HG03175 (cell line): ENCODE measurements around the gene SIN3A.
"Not testable (repeated sequence)": the region's sequence is repeated elsewhere in the genome, so short reads cannot be mapped to it uniquely, and the experiment has no call there.

Experiments used
- ATAC-seq: cut with Tn5 transposase; IDR thresholded peaks from one replicate; pipeline ENCODE4 v1.9.1; 2021; ENCODE audit warnings: mild to moderate bottlenecking, moderate library complexity; ENCODE audit not compliant: unreplicated experiment

SIN3A gene

DNA sequence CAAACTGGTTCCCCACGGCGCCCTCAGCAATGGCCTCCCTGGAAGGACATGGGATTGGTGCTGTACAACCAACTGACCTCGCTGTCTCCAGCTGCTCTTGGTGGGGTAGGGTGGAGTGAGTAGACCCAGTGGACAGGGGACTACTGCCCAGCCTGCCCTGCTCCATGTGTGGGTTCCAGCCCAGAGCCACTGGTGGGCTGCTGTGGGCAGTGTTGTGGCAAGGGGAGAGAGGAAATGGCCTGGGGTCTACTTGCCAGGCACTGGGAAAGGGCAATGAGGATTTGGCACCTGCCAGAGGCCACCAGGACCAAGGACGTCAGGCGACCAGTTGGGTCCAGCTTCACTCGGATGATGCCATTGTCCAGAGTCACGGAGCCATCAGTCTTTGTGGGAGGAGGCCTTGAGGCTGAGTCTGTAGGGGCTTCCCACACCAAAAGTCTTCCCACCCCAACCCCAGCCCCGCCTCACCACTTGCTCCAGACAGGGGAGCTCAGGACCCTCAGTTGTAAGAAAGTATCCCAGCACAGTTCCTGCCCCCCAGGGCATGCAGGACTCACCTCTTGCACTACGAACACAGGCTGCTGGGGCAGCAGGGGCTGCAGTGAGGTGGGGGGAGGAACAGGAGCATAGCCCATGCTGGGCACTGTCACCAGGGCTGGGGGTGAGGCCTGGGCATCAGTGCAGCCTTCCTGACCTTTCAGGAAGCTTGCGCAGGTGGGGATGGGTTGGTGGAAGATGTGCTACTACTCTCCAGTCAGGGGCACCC is 92.5 kb downstream of the SIN3A start:
- ATAC-seq, result no peak

DNA sequence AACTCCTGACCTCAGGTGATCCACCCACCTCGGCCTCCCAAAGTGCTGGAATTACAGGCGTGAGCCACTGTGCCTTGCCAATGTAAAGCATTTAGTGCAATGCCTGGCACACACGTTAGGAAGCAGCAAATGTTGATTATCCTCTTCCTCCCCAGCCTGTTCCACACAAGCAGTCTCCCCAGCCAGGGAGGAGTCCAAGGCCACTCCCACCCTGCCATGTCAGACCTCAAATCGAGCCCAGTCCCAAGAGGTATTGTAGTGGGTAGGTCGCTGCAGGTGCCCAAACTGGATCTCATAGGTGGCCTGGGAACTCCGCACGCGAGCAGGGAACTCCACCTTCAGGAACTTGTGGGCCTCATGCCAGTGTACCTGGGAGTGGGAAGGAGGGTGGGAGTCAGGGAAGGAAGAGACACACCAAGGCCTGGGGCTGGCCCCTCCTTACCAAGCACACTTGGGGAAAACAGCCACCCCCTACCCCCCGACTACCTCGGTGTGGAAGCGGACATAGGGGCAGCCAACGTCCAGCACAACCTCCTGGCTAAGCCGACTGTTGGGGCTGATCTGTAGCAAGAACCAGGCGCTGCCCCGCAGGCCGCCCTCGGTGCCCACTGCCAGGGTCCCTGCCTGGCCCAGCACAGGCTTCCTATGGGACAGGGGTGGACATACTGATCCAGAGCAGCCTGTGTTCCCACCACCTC is 93.4 kb downstream of the SIN3A start:
- no peak for ATAC-seq

DNA sequence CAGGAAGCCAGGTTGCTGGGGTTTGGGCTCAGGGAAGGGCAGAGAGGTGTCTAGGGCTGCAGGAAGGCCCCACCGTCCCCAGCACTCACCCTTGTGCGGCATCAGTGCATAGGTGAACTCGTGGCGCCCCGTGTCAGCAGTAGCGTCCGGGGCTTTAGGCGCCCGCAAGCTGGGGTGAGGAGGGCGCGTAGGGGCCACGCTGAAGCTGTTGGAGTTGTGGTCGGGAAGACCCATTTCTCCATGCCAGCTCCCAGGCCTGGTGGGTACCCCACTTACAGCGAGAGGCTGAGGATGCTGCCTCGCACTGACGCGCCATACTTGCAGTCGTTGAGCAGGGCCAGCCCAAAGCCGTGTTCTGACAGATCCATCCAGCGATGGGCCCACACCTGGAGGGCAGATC is 95.0 kb downstream of the SIN3A start:
- no peak for ATAC-seq

DNA sequence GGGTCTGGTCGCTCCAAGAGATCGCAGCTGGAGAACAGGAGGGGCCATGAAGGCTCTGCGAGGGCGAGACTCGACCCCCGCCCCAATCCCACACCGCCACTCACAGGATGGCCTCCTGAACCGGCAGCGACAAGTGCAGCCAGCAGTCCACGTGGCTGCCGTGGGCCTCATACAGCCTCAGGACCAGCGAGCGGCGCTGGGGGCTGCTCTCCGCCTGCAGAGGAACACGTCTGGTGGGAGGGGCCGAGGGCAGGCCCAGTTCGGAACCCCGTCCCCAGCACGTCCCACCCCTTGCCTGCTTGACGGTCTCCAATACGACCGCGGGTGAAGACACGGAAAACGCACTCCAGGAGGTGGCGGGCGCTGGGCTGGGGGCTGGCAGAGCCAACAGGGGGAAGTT is 95.5 kb downstream of the SIN3A start:
- no peak for ATAC-seq

DNA sequence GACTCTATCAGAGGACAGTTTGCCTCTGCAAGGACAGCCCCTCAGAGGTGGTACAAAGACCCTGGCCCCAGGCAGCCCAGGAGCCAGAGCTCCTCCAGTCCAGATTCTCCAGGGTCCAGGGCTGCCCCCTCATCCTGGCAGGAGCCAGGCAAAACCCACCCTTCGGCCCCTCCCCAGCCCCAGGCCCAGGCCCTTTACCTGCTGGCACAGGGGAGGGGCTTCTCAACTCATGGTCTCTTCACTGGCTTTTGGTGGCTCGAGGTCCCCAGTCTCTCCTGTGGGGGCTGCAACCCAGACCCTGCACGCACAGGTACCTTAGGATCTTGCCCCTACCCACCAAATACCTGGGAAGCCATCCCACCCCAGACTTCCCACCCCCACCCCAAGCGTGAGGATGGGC is 96.1 kb downstream of the SIN3A start:
- no peak for ATAC-seq

DNA sequence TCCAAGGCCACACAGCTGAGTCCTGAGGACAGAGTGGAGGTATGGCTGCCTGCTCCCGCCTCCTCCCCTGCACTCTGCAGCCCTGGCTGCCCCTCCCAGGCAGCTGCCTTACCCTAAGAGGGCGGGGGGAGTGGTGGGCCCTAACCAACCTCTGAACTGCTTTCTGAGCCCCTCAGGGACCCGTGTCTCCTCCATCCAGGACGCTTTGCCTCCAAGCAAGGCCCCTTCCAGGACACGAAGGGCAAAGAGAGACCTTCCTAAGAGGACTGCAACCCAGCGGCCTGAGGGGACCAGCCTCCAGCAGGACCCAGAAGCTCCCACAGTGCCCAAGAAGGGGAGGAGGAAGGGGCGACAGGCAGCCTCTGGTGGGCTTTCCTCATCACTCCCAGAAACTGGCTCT is 97.0 kb downstream of the SIN3A start:
- no peak for ATAC-seq

DNA sequence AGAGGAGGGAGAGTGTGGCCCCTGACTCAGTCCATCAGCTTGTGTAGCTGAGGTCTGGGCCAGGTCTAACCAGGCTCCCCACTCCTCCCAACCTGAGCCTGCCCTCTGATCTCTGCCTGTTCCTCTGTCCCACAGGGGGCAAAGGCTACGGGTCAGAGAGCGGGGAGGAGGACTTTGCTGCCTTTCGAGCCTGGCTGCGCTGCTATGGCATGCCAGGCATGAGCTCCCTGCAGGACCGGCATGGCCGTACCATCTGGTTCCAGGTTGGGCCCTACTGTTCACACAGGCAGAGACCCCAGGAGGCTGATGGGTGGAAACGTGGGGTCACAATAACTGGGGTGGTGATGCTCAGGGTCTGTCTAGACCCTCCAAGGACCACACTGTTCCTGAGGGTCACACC is 97.9 kb downstream of the SIN3A start:
- no peak for ATAC-seq

DNA sequence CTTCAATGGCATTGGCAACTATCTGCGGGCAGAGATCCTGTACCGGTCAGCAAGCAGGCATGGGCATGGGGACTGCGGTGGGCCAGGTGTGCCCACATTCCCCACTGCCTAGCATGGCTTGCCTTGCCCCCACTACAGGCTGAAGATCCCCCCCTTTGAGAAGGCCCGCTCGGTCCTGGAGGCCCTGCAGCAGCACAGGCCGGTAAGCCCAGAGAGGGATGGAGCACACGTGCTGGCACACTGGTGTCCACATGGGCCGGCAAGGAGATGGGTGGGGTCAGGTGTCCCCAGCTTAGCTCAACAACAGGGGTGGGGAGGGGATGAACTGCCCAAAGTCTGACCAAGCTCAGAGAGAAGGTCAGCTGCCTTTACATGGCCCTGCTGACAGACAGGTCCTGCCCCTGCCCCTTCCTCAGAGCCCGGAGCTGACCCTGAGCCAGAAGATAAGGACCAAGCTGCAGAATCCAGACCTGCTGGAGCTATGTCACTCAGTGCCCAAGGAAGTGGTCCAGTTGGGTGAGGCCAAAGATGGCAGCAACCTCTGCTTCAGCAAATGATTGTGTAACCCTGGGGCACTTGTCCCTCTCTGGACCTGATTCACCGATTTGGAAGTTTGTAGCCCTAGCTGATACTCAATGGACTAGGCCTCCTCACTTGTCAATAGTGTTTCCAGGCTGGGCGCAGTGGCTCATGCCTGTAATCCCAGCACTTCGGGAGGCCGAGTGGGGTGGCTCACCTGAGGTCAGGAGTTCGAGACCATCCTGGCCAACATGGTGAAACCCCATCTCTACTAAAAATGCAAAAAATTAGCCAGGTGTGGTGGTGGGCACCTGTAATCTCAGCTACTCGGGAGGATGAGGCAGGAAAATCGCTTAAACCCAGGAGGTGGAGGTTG is 99.1 kb downstream of the SIN3A start:
- ATAC-seq, result no peak

DNA sequence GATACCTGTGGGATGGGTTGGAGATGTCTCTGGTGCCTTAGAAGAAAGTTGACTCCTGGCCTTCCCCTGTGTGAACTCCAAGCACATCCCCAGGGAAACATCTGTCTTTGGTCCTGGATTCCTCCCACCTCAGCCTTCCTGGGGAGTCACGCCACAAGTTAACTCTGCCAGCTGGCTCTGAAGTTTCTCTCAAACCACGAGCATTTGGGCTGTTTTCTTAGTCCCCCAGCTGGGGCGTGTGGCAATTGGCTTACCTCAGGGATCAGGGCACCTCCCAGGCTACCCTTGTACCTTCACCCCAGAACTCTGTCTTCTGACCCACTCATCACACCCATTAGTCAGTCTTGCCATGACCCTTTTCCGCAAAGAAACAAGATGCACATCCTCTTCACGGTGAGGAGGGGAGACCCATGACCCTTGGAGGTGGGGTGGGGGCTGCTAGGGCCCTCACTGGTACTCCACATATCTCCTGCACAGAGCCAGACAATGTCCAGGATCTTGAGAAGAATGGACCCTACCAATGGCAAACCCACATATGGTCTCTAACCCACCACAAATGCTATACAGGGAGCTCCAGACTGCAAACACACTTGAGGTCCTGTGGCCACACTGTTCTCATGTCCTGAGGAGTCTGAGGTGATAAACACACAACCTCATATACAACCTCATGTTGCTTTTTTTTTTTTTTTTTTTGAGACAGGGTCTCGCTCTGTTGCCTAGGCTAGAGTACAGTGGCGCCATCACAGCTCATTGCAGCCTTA is 100.7 kb downstream of the SIN3A start:
- ATAC-seq, result no peak

DNA sequence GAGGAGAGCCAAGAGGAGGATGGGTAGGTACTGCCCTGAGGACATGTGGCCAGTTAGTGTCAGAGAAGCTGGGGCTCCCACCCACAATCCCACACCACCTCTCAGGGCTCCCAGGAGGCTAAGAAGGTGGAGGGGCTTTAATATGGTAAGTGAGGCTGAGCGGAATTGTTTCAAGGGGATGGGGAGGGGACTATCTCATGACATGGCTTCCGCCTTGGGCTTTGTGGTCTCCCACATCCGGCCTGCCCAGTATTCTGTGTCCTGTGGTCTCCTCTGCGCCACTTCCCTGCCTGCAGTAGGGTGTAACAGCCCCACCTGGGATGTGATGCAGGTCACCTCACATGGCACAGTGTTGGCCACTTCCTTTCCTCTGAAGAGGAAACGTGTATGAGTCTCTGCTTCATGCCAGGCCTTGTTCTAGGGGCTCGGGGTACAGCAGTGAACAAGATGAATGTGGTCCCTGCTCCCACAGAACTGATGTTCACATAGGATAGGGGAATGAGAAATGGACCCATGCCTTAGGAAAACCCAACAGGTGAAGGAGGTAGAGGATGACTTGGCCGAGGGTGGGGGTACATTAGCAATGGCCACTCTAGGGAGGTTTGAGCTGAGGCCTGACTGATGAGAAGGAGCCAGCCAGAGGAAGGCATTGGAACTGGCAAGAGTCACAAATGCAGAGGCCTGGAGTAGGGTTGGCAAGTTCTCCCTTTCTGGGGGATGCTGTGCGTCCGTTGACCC is 101.5 kb downstream of the SIN3A start:
- ATAC-seq, result peak; percentile 56

DNA sequence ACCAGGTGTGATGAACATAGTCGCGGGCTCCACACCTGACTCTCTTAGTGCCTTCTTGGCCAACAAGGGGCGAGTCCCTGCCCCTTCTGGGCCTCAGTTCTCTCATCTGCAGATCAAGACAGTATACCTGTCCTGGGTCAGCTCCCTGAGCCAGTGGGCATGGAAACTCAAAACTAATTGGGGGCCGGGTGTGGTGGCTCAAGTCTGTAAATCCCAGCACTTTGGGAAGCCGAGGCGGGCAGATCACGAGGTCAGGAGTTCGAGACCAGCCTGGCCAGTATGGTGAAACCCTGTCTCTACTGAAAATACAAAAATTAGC is 102.2 kb downstream of the SIN3A start:
- not testable (repeated sequence) for ATAC-seq

DNA sequence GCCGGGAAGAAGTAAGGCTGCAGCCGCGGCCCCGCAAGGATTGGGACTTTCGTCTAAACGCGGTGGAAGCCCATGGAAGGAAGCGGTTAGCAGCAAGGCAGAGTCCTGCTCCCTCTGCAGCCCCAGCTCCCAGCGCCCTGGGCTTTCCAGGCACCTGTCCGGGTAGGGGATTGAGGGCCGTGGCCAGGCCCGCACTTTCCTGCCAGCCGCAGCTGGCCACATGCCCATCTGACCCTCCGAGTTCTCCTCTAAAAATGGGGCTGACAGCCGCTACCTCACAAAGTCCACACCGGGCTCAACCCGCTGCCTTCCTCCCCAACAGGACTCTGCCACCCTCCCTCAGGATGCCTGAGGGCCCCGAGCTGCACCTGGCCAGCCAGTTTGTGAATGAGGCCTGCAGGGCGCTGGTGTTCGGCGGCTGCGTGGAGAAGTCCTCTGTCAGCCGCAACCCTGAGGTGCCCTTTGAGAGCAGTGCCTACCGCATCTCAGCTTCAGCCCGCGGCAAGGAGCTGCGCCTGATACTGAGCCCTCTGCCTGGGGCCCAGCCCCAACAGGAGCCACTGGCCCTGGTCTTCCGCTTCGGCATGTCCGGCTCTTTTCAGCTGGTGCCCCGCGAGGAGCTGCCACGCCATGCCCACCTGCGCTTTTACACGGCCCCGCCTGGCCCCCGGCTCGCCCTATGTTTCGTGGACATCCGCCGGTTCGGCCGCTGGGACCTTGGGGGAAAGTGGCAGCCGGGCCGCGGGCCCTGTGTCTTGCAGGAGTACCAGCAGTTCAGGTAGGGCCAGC is 102.7 kb downstream of the SIN3A start:
- no peak for ATAC-seq

DNA sequence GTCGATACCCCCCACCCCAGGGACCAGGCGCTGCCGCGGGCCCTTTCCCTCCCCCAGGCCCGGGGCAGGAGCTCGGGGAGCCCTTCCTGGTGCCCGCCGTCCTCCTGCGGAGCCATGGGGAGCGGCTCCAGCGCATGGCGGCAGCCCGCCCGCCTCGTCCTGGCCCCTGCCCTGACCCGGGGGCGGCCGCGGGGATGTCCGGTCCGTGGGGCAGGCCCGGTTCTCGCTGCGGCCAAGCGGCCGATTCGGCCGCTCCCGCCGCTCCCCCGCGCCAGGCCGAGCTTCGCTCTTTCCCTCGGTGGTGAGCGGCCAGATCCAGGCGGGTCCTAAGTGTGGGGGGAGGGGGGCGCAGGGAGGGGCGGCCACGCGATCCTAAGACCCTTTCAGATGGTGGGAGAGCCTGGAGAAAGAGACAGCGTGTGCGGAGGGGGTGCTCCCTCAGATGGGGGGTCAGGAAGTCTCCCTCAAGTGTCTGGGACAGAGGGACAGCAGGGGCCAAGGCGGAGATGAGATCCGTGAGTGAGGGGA is 103.4 kb downstream of the SIN3A start:
- no peak for ATAC-seq

DNA sequence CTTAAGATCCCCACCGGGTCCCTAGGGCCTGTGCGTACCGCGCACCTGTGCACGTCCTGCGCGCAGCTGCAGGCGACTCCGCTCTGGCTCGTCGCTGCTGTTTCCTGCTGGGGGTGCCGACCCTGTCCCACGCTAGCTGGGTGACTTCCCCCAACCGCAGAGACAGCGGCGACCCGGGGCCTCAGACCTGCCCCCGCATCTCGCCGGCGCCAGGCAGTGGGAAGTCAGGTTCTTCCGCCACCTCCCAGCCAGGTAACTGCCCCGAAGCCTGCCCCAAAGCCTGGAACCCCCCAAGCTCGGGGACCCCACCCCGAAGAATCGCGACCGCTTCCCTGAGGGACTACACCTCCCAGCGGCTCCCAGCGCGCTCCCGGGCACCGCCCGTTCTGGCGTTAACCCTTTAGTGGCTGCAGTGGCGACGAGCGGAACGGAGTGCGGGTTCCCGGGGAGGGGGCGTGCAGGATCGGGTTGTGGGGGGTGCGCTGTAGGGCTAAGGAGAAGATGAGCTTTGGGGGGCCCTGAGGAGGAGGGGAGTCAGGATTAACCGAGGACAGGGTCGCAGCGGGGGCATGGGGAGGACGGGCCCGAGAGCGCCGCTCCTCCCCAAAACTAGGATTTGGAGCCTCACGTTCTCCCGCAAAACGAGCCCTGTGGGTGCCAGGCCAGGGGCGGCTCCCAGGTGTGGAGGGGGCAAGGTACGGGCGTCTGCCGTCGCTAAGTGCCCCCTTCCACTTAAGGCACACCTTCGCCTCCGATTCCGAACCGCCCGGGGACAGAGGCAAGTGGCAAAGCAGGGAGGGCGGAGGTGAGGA is 104.1 kb downstream of the SIN3A start:
- ATAC-seq, result peak; percentile 70

DNA sequence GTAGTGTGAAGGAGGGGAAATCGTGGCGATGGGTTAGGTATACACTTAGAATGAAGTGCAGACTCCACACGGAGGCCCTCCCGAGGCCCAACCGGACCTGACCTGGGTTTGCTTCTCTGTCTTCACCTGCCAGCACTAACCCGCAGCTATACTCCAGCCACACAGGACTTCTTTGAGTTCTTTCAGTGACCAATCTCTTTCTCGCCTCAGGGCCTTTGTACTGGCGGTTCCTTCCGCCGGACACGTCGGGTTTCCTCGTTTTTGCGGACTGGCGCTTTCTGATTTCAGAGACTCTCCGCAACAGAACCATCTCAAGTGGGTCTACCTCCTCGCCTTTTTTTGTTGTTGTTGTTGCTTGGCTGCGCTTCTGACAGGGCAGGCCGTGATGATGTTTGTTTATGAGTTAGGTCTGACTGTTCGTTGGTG is 104.7 kb downstream of the SIN3A start, which contains the start of gene NEIL1:
TSS of gene NEIL1 (plus strand) at position 244 of the 426 bp plus-strand sequence. CDS start 1,867 bp downstream, outside the sequence.
- ATAC-seq, result no peak

DNA sequence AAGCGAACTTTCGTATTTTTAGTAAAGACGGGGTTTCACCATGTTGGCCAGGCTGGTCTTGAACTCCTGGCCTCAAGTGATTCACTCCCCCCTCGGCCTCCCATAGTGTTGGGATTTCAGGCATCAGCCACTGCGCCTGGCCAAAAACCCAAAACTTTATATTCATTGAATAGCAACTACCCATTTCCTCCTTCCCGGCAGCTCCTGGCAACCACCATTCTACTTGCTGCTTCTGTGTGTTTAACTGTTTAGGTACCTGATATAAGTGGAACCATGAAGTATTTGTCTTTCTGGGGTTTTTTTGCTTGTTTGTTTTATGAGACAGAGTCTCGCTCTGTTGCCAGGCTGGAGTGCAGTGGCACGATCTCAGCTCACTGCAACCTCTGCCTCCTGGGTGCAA is 107.5 kb downstream of the SIN3A start:
- not testable (repeated sequence) for ATAC-seq

DNA sequence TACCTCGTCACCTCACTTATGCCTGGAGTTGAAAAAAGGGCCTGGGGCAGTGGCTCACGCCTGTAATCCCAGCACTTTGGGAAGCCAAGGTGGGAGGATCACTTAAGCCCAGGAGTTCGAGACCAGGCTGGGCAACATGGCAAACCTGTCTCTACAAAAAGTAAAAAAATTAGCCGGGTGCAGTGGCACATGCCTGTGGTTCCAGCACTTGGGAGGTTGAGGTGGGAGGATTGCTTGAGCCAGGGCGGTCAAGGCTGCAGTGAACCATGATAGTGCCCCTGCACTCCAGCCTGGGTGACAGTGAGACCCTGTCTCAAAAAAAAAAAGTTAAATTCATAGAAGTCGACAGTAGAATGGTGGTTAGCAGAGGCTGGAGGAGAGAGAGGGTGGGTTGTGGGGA is 109.3 kb downstream of the SIN3A start:
- no peak for ATAC-seq

DNA sequence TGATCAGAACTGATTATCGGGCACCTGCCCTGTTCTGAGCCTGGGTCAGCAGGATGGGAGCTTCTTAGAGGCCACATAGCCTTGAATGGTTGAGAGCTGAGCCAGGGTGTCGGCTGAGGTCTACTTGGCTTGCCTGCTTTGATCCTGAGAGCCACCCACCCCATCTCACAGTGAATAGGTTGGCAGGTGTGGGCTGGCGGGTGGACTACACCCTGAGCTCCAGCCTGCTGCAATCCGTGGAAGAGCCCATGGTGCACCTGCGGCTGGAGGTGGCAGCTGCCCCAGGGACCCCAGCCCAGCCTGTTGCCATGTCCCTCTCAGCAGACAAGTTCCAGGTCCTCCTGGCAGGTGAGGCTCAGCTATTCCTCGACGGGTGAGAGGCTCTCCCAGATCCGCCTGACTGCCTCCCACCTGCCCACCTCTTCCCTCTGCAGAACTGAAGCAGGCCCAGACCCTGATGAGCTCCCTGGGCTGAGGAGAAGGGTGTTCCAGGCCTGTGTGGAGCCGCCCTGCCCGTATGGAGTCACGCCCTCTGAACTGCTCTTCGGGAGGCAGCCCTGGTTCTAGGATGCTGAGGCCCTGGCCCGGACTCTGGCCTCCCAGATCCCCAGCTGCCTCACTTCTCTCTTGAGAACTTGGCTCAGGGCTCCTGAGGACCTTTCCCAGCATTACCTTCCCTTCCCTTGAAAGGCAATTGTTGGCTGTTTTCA is 111.8 kb downstream of the SIN3A start:
- no peak for ATAC-seq
